Stimulated activated naive CD8-positive, alpha-beta T cell treated with anti-CD3 and anti-CD28 coated beads, Interleukin-15, Interleukin-2, amounts not matched to agents 100 ng/mL and 50 ng/mL, for 24 hours (primary cell): Measurements from ENCODE around the gene DIP2A.
A peak's percentile ranks its signal among the peaks of the same experiment; 100 is the strongest.

Experiments used
- H3K27ac Mint-ChIP-seq: one replicate; pipeline ENCODE4 v1.8.0; 2021; ENCODE audit warnings: mild to moderate bottlenecking, mixed read lengths
- H3K27me3 Mint-ChIP-seq: one replicate; pipeline ENCODE4 v1.8.0; 2021; ENCODE audit warnings: mixed read lengths
- H3K36me3 Mint-ChIP-seq: one replicate; pipeline ENCODE4 v1.8.0; 2021; ENCODE audit warnings: low read depth, mixed read lengths
- H3K4me1 Mint-ChIP-seq: one replicate; pipeline ENCODE4 v1.8.0; 2021; ENCODE audit warnings: low read depth, mixed read lengths
- H3K4me3 Mint-ChIP-seq: one replicate; pipeline ENCODE4 v1.8.0; 2021; ENCODE audit warnings: mild to moderate bottlenecking, mixed read lengths
- H3K9me3 Mint-ChIP-seq: one replicate; pipeline ENCODE4 v1.8.0; 2021; ENCODE audit warnings: mixed read lengths

DIP2A gene

DNA sequence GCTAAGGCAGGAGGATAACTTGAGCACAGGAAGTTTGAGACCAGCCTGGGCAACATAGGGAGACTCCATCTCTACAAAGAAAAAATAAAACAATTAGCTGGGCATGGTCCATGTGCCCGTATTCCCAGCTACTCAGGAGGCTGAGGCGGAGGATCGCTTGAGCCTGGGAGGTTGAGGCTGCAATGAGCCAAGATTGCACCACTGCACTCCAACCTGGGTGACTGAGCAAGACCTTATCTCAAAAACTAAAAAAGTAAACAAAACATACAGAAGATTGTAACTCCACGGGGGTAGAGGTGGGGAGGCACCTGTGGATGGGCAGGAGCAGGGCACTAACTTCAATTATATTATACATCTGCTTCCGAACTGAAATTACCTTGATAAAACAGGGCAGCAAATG is 141.6 kb downstream of the DIP2A start:
- no peaks in the 10 kb centered on the region for H3K9me3 Mint-ChIP-seq
- no peak overlapping the region for H3K4me3 Mint-ChIP-seq
- H3K4me1 Mint-ChIP-seq: peaks cover 18% of the 10 kb centered on the region
- H3K27me3 Mint-ChIP-seq: no peaks in the 10 kb centered on the region
- no peaks in the 10 kb centered on the region for H3K36me3 Mint-ChIP-seq
- H3K27ac Mint-ChIP-seq: no peak overlapping the region

DNA sequence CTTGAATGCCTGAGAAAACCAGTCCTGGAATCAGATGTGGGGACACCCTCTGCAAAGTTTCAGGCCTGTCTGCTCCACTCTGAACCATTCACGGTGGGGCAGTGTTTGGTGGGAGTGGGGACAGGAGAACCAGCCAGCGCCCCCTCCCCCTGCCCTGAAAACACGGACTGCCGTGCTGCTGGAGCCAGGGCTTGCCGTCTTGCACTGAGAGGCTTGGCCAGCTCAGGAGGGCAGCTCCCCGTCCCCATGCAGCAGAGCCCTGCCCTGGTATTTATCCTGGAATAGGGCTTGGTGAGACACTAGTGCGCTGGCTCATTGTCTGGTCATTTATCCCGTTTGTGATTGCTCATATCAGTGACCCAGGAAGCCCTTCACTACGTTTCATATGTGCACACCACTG is 142.3 kb downstream of the DIP2A start:
- Mint-ChIP-seq H3K36me3 (no peaks in the 10 kb centered on the region), H3K9me3 (no peaks in the 10 kb centered on the region), H3K4me1 (peaks cover 24% of the 10 kb centered on the region), H3K4me3 (no peak overlapping the region), H3K27ac (no peak overlapping the region), H3K27me3 (no peaks in the 10 kb centered on the region)

DNA sequence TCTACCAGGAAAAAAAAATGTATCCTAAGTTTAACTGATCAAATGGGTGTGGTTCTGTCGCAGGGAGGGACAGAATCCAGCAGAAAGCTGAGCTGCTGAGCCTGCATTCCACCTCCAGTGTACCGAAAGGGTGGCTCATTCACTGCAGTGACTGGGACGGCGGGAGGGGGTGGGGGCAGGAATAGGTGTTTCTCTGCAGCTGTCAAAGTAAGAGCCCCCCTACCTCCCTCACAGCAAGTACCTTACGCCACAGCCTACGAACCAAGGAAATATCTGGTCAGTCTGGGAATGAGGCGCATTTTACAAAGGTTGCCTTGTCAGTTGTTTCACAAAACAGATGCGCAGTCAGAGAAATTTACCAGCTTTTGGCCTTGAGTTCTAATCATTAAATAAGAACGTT is 144.5 kb downstream of the DIP2A start:
- Mint-ChIP-seq H3K27me3 (no peaks in the 10 kb centered on the region), H3K4me3 (no peak overlapping the region), H3K36me3 (no peaks in the 10 kb centered on the region), H3K9me3 (no peaks in the 10 kb centered on the region), H3K27ac (no peak overlapping the region), H3K4me1 (peaks cover 40% of the 10 kb centered on the region)

DNA sequence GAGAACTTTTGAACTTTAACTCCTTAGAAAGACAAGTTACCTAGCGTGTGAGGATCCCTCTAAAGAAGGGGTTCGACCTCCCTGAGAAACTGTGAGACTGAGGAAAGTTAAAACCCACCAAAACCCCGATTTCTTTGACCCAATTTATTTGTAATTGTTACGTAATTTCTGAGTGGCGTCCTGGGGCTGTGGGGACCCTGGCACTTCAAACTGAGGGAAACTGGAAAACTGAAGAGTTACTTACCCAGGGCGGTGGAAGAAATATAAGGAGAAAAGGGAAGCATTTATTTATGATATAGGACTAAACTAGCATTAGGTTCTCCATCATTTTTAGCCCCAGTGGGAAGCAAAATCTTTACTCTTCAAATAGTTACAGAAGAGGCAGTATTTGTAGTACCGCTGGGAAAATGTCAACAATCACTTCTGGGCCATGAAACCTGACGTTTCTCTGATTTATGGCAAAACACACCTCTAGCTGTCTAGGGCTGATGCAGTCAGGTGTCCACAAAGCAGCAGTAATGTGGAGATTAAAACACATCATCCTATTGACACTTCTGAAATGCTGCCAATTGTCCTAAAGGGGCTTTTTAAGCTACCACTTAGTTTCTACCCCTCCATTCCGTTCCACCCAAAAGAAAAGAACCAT is 145.8 kb downstream of the DIP2A start:
- H3K4me3 Mint-ChIP-seq: no peak overlapping the region
- no peaks in the 10 kb centered on the region for H3K27me3 Mint-ChIP-seq
- no peak overlapping the region for H3K27ac Mint-ChIP-seq
- H3K9me3 Mint-ChIP-seq: no peaks in the 10 kb centered on the region
- peaks cover 32% of the 10 kb centered on the region for H3K4me1 Mint-ChIP-seq
- H3K36me3 Mint-ChIP-seq: no peaks in the 10 kb centered on the region

DNA sequence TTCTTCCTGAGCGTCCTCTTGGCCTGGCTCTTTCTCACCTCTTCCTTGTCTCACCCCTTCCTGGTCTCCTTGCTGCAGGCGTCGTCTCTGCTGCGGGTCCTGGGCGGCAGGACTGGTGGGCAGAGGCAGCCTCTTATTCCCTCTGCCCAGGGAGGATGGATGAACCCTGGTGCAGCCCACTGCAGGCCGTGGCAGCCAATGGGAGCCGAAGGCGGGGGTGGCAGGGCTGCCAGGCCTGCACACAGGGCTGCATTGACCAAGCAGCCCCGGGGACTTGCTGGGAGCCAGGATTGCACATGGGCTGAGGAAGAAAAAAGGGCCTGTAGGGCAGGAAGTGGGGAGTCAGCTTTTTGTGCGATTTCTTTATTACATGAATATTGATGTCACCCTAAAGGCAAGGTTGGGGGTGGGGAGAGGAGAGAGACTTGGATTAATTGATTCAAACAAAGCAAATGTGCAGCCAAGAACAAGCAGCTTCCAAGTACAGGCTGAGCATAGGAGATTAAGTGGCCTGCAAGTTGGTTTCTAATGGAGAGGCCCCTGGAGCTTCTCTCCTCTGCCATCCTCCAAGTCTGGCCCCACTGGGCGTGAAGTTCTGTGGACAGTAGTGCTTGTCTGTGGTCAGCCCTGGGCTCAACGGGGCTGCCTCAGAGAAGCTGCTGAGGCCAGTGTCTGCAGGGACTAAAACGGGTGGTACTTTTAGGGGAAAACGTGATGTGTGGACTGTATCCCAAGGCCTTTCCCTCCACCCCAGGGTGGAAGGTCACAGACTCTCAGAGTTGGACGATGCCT is 146.5 kb downstream of the DIP2A start, which contains the start of gene S100B:
Gene S100B, minus strand, starts transcription at position 108 of the 792 bp plus-strand sequence. CDS start 2,667 bp downstream, outside the sequence.
- Mint-ChIP-seq H3K4me1 (peaks cover 28% of the 10 kb centered on the region), H3K27me3 (no peaks in the 10 kb centered on the region), H3K9me3 (no peaks in the 10 kb centered on the region), H3K4me3 (no peak within 1 kb of the TSS), H3K36me3 (no peaks in the 10 kb centered on the region), H3K27ac (peak within 1 kb of the TSS; percentile 76)

DNA sequence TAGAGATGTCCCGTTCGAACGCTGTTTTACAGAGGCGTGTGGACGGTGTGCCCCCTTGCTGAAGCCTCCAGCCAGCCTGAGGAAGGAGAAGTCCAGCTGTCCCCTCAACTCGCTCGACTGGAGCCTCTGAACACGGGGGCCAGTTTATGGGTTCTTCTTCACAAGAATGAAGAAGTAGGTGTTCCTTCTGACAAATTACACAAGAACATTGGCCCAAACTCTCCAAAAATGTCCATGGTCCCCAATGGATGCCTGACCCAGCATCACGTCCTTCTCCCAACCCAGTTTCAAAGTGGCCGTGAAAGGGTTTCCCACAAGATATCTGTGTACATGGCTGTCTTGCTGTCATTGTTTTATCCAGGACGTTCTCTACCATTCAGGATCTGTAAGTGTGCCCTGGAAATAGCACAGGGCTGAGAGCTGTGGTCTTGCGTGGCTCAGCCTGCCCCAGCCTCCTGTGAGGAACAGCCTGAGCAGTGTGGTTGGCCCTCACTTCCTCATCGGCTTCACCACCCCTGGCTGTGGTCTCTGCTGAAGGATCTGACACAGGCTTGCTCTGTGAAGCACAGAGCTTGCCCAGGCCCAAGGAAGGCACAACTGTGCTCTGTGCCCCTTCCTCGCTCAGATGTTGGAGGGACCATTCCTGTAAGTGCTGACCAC is 147.2 kb downstream of the DIP2A start:
- peak overlapping the region; percentile 76 for H3K27ac Mint-ChIP-seq
- no peaks in the 10 kb centered on the region for H3K27me3 Mint-ChIP-seq
- no peaks in the 10 kb centered on the region for H3K9me3 Mint-ChIP-seq
- H3K4me1 Mint-ChIP-seq: peaks cover 28% of the 10 kb centered on the region
- H3K4me3 Mint-ChIP-seq: no peak overlapping the region
- H3K36me3 Mint-ChIP-seq: no peaks in the 10 kb centered on the region

DNA sequence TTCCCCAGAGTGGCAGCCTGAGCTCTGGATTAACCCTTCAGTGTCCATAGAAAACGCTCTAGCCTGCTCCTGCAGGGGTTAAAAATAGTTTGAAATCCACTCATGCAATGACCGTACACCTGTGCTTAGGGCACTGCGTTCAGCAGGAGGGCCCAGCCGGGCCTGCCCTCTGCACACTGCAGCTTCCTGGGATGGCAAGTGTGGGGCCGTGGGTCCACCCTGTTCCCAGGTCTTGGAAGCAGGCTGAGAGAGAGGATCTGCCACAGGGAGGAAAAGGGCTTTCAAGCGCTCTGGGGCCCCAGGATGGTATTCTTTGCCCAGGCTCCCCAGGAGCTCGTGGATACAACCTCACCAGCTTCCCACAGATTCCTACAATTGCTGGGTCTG is 147.7 kb downstream of the DIP2A start:
- peaks cover 28% of the 10 kb centered on the region for H3K4me1 Mint-ChIP-seq
- no peaks in the 10 kb centered on the region for H3K9me3 Mint-ChIP-seq
- H3K27me3 Mint-ChIP-seq: no peaks in the 10 kb centered on the region
- peak overlapping the region; percentile 76 for H3K27ac Mint-ChIP-seq
- H3K36me3 Mint-ChIP-seq: no peaks in the 10 kb centered on the region
- no peak overlapping the region for H3K4me3 Mint-ChIP-seq

DNA sequence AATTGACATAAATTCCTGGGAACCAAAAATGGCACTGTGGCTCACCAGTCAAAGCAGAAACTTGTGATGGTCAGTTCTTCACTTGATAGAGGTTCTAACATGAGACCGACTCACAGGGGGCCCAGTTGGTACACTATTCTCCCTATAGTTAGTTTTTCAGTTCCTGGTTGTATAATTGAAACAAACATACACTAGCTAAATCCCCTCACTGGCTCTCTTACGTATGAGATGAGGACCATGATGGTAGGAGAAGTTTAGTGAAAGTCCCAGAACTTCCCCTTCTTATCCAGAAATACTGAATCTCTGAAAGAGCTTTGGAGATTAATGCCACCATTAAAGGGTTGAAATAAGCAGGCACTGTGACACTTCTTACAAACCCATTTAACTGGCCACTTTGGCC is 148.9 kb downstream of the DIP2A start:
- no peaks in the 10 kb centered on the region for H3K36me3 Mint-ChIP-seq
- H3K27me3 Mint-ChIP-seq: no peaks in the 10 kb centered on the region
- peaks cover 28% of the 10 kb centered on the region for H3K4me1 Mint-ChIP-seq
- H3K4me3 Mint-ChIP-seq: no peak overlapping the region
- no peaks in the 10 kb centered on the region for H3K9me3 Mint-ChIP-seq
- no peak overlapping the region for H3K27ac Mint-ChIP-seq

DNA sequence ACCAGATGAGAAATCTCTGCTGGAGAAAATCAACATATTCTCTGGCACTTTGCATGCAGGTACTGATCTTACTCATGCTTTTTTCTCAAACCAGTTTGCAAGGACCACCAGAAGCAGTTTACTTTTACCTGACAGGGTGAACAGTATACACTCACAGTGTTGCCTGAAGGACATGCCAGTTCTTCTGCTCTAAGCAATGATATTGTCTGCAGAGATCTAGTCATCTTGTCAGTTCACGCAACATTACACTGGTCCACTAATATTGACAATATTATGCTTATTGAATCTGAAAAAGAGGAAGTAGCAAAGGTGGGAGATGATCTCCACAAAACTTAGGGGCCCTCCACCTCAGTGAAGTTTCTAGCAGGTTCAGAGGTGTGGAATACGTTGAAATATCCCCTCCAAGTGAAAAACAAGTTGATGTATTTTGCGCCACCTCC is 150.0 kb downstream of the DIP2A start:
- Mint-ChIP-seq H3K4me1 (peaks cover 28% of the 10 kb centered on the region), H3K9me3 (no peaks in the 10 kb centered on the region), H3K36me3 (no peaks in the 10 kb centered on the region), H3K4me3 (no peak overlapping the region), H3K27ac (no peak overlapping the region), H3K27me3 (no peaks in the 10 kb centered on the region)

DNA sequence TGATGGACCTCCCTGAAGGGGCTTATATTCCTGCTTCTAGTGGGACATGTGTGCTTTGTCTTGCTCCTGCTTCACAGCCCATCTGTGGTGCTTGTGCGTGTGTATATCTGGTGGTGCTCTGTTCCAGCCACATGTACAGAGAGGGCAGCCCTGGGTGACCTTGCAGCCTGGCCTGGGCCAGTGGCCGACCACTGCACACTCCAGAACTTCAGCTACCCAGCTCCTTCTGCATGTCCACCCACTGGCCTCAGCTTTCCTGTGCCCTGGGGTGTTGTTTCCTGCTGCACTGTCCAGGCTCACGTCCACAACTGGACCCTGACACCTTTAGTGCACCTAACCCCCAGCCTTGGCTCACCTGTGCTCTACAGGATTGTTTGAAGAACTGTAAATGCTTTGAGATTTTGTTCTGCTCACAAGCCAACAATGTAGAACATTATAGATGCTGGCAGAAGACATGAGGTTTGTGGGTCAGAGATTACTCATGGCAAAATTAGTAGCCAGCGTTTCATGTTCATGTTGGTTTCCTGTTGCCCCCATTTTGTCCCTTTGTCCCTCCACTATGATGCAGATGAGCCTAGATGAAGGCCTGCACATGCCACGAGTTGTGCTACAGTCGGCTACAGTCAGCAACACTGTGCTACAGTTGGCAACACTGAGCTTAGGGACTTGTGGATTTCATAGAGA is 151.5 kb downstream of the DIP2A start:
- Mint-ChIP-seq H3K36me3 (no peaks in the 10 kb centered on the region), H3K27ac (no peak overlapping the region), H3K4me1 (peaks cover 24% of the 10 kb centered on the region), H3K27me3 (no peaks in the 10 kb centered on the region), H3K4me3 (no peak overlapping the region), H3K9me3 (peaks cover 5% of the 10 kb centered on the region)

DNA sequence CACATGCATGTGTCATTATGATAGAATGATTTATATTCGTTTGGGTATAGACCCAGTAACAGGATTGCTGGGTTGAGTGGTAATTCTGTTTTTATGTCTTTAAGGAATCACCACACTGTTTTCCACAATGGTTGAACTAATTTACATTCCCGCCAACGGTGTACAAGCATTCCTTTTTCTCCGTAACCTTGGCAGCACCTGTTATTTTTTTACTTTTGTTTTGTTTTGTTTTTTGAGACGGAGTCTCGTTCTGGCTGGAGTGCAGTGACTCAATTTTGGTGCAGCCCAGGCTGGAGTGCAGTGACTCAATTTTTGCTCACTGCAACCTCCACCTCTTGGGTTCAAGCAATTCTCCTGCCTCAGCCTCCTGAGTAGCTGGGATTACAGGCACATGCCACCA is 154.7 kb downstream of the DIP2A start:
- Mint-ChIP-seq H3K4me3 (no peak overlapping the region), H3K4me1 (no peaks in the 10 kb centered on the region), H3K36me3 (no peaks in the 10 kb centered on the region), H3K27ac (no peak overlapping the region), H3K27me3 (no peaks in the 10 kb centered on the region), H3K9me3 (peaks cover 5% of the 10 kb centered on the region)

DNA sequence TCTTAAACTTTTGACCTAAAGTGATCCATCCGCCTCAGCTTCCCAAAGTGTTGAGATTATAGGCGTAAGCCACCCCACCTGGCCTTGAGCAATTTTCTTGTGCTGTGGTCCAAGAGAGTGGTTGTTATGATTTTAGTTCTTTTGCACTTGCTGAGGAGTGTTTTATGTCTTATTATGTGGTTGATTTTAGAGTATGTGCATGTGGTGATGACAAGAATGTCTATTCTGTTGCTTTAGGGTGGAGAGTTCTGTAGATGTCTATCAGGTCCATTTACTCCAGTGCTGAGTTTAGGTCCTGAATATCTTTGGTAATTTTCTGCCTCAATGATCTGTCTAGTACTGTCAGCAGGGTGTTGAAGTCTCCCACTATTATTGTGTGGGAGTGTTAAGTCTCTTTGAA is 157.4 kb downstream of the DIP2A start:
- Mint-ChIP-seq H3K9me3 (peaks cover 10% of the 10 kb centered on the region), H3K36me3 (no peaks in the 10 kb centered on the region), H3K4me3 (no peak overlapping the region), H3K4me1 (peaks cover 14% of the 10 kb centered on the region), H3K27me3 (no peaks in the 10 kb centered on the region), H3K27ac (no peak overlapping the region)

DNA sequence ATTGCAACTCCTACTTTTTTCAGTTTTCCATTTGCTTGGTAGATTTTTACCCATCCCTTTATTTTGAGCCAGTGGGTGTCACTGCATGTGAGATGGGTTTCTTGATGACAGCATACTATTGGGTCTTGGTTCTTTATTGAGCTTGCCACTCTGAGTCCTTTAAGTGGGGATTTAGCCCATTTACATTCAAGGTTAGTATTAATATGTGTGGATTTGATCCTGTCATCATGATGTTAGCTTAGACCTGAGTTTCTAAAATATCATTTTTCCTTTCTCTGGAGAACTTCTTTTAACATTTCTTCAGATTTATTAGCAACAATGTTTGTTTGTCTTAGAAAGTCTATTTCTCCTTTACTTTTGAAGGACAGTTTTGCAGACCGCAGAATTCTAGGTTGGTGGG is 158.0 kb downstream of the DIP2A start:
- peaks cover 20% of the 10 kb centered on the region for H3K4me1 Mint-ChIP-seq
- peaks cover 10% of the 10 kb centered on the region for H3K9me3 Mint-ChIP-seq
- H3K36me3 Mint-ChIP-seq: no peaks in the 10 kb centered on the region
- H3K27me3 Mint-ChIP-seq: no peaks in the 10 kb centered on the region
- H3K27ac Mint-ChIP-seq: no peak overlapping the region
- no peak overlapping the region for H3K4me3 Mint-ChIP-seq

DNA sequence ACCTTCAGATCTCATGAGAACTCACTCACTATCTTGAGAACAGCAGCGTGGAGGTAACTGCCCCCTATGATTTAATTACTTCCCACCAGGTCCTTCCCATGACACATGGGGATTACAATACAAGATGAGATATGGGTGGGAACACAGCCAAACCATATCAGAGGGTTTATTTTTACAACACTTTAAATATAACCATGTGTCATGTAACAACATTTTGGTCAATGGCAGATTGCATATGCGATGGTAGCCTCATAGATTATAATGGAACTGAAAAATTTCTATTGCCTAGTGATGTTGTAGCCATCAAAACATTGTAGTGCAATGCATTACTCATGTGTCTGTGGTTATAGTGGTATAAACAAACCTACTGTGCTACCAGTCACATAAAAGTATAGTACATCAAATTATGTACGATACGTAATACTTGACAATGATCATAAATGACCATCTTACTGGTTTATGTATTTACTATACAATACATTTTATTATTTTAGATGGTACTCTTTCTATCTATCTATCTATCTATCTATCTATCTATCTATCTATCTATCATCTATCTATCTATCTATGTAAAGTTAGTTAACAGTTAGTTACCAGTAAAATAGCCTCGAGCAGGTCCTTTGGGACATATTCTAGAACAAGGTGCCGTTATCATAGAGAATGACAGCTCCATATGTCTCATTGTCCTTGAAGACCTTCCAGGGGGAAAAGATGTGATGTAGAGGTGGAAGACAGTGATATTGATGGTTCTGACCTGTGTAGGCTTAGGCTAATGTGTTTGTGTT is 158.8 kb downstream of the DIP2A start:
- Mint-ChIP-seq H3K4me3 (no peak overlapping the region), H3K27ac (no peak overlapping the region), H3K27me3 (no peaks in the 10 kb centered on the region), H3K36me3 (no peaks in the 10 kb centered on the region), H3K4me1 (peaks cover 28% of the 10 kb centered on the region), H3K9me3 (peaks cover 10% of the 10 kb centered on the region)
